NCI-H510A (cell line): ENCODE measurements around the gene TOX3.
A peak's percentile ranks its signal among the peaks of the same experiment; 100 is the strongest.

ENCODE experiments used
- DNase-seq: peaks from one replicate; lab custom pipeline; 2025; lab: John Stamatoyannopoulos, UW

The TOX3 gene

DNA sequence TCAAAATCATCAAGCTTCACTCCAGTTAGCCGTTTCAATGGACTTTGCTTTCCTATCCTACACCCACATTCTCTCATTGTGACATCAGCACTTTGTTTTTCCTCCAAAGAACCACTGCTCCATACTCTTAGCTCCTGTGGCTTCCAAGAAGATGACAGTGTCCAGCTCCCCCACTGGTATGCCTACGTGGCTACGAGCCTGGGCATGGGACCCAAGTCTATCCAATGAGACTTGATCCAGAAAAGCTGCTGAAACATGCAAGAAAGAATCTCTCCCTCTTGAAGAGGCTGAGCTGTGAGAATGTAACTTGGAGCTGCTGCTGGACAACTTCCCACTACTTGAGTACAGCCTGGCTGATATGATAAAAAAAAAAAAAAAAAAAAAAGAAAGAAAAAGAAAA, 9.4 kb downstream of the TOX3 start:
- no peak for DNase-seq

GRCh38 chr16:52535076-52535475, 11.9 kb downstream of the TOX3 start:
- DNase-seq = no peak

DNA sequence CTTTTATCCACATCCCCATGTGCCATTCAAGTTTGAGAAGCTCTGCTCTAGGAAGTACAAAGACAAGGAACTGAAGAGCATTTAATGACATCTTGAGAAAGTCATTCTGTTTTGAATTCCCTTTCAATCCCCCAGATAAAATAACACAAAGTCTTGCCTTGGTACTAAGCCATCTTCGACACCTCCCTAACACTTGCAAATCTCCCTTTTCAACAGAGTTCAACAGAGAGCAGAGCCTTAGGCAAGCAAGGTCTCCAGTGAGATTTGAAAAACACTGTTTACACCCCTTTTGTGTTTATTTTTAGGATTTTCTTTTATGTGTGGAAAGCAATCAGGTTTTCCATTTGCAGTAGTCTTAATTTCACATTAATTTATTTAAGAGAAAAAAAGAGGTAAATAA, 13.6 kb downstream of the TOX3 start:
- no peak for DNase-seq

- DNase-seq = no peak
Observed at GRCh38 chr16:52532384-52532783, 14.6 kb downstream of the TOX3 start.

- no peak for DNase-seq
Observed at GRCh38 chr16:52529226-52529625, 17.7 kb downstream of the TOX3 start.

- DNase-seq = no peak
Observed at GRCh38 chr16:52528393-52529065, 18.4 kb downstream of the TOX3 start.

GRCh38 chr16:52526830-52527229, 20.1 kb downstream of the TOX3 start:
- DNase-seq = no peak

DNA sequence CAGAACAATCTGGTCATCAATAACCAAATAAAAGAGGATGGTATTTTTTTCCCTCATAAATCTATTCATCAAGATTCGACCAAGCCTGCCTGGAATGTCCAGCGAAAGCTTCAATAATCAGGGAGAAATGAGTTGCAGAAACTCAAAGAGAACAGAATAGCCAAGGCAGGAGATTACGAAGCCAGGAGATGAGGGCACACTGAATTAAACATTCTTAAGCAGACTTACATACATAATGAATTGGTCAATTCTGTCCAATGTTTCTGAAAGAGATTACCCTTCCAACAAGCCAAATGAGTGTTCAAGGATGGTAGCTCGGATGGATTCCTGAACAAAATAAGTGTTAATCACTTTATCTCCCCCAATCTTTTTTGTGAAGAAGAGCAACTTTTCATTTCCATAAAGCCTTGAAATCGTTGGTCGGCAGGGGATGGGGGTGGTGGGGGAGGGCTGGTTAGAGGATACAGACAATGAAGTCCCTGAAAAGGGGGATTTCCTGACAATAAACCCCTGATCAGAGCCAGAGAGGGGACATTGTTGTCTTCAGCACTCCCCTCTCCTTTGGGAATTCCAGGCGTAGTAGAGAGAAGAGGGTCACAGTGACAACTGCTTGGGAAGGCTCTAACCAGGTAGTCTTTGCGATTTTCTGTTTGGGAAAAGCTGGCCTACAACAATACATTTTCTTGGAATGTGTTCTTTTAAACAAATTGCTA, 20.7 kb downstream of the TOX3 start:
- DNase-seq = no peak

- no peak for DNase-seq
Observed at GRCh38 chr16:52521570-52521969, 25.4 kb downstream of the TOX3 start.

GRCh38 chr16:52518884-52519283, 28.1 kb downstream of the TOX3 start:
- DNase-seq = no peak

DNA sequence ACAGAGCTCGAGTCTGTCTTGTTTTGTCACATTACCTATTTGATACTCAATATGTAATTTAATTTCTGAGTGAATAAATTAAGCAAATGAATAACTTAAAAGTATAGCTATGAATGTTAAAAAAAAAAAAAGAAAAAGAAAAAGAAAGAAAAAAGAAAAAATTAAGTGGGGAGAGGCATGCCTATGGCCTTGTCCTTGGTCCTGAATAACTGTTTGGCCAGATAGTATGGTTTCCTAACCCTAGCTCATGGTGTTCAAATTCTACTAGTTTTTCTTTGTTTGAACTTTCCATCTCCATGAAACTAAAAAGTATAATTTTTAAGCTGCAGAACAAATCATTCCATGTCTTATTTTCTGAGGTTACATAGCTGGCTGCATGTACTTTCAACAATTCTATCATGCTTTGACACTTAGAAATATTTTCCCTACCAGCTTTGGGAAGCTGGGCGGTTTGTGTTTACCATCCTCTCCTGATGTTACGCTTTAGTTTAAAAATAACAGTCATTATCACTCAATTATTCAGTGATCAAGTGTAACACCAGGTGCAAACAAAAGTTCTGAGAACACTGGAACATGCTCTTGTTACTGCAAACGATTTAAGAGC, 31.8 kb downstream of the TOX3 start:
- peak; percentile 51 for DNase-seq

GRCh38 chr16:52512297-52512987, 34.5 kb downstream of the TOX3 start:
- DNase-seq = no peak

DNA sequence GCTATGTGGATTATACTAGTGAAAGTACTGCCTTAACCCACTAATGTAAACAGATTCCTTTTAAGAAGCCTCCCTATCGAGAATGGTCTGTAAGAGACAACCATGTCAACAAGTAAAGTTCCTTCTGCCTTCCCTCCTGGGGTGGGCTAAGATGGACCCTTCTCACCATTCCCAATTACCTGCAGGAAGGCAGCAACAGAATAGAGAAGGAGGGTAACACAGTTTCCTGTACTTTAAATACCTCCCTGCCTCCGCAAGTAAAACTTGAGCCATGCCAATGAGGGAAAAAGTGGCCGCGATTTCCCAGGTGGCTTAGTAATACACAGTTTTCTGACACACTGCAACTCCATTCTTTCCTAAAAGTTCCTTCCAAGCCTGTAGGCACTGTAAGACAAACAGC, 45.2 kb downstream of the TOX3 start:
- DNase-seq = no peak

DNA sequence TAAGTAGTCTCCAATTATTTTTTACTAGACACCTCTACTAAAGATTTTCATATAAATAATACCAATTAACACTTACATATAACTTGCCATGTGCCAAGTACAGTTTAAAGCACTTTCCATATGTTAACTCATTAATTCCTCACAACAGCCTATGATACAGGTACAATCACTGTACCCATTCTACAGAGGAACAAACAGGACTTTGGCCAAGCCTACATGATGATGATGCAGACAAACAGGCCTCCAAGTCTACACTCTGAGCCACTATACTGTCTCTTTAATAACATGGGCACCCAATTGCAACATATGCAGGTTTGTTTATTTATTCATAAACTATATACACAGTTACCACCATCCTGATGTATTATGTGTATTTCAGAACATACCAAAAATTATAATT, 46.0 kb downstream of the TOX3 start:
- DNase-seq = no peak

DNA sequence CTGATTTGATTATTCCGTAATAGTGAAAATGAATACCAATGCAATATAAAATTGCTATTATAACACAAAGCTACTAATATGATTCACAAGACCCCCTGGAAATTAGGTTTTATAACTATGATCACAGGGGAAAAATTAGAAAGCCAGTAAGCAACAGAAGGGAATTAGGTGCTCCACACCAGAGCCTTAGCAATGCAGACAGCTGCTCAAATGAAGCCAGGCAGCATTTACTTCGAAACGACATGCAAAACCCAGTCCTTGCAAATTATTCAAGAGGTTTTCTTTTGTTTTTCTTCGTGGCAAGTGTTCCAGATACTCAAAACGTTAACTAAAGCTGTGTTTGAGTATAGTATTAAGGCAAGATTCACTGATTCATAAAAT, 47.9 kb downstream of the TOX3 start:
- no peak for DNase-seq

- peak; percentile 36 for DNase-seq
Observed at GRCh38 chr16:52498328-52499059, 48.4 kb downstream of the TOX3 start.

- peak; percentile 25 for DNase-seq
Observed at GRCh38 chr16:52497067-52497816, 49.7 kb downstream of the TOX3 start.

DNA sequence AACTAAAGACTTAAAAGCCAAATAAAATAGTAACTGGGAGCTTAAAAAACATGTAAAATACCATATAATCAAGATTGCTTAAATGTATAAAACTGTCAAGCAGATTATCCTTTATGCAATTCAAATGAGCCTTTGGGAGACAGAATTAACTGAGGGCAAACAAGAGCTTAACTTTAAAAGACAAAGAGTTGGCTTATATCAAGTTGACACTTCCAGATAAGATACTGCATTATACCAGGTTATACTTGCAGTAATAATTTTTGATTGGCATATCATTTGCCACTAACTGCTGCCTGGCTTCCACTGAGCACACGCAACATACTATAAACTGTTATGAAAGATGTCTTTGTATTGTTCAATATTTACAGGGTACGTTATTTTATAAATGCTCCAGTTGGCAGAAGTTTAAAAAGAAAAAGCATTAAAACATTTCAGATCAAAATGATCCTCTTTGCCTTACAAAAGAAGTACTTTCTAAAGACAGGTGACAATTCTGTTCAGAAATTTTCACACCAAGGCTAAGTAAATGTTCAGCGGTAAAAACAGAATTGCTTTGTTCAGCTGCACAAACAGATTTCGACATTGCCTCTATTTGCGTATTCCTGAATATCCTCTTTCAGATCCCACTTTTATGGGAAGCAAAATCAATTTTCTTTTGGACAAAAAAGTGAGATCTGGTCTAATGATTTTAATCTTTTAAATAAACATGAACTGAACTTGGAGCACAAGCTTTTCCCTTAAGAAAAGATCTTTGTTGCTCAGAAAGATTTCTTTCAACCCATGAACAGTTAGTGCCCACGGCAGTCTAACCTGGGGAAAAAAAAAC, 50.7 kb downstream of the TOX3 start:
- no peak for DNase-seq

DNA sequence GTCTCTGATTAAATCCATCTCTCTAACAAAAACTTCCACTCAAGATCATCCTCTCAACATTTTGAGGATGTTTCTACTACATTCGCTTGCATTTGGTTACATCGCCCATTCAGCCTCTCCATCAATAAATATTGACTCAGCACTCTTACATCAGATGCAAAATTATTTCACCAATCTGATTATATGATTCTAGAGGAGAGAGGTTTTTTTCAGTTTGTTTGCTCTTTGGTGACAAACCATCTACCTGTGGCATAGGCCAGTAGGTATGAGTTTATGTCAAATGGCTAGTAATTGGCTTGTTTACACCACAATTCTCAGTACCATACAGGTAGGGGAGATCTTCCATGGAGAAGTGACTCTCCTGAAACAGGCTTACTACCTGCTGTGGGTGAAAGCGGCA, 52.3 kb downstream of the TOX3 start:
- no peak for DNase-seq

GRCh38 chr16:52494145-52494544, 52.8 kb downstream of the TOX3 start:
- no peak for DNase-seq
